ENCODE data around the gene BAHCC1.
A peak's percentile ranks its signal among the peaks of the same experiment; 100 is the strongest.

BAHCC1 gene

DNA sequence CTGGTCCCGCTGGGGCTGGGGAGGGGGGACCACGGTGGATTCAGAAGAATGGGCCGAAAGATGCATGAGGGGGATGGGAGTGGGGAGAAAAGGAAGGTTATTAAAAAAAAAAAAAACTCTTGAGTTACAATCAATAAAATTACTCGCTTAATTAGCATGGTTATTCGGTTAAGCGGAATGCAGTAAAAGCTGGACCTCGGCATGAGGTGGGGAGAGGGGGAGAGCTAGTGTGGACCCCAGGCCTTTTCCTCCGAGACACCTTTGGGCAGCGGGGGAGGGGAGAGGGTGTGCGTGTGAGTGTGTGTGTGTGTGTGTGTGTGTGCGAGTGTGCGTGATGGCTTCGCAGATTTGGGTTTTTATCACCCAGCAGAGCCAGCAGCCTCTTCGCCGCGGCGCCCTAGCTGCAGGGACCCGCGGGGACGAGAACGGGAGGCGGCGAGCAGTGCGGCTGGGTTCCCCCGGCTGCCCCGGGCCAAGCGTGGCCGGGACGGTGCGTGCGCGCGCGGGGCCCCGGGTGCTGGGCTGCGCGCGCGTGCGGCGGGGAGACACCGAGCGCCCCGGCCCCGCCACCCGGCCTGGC, 3.7 kb downstream of the BAHCC1 start:
- Histone ChIP-seq H3K9me3 (ENCODE audit: control extremely low read depth in 1 of 5, control insufficient read depth in 4 of 5, insufficient read depth in 2 of 5, low read depth in 1 of 5, low read length in 4 of 5) (no peaks in the 10 kb centered on the region), H3K4me1 (ENCODE audit: control extremely low read depth in 1 of 4, control insufficient read depth in 4 of 4, insufficient read depth in 4 of 4, low read length in 3 of 4) (peaks cover 19 to 76% (median 71%) of the 10 kb centered on the region in 4 experiments), H3K27ac (ENCODE audit: insufficient read depth in 1 of 2, low read depth in 1 of 2, low read length in 2 of 2, poor library complexity in 1 of 2, severe bottlenecking in 2 of 2) (peak overlapping the region in 1 of 2 experiments; percentile 34), H3K27me3 (replicated peaks in 2 of 5; ENCODE audit: control insufficient read depth in 4 of 5, insufficient read depth in 5 of 5, low read length in 4 of 5) (no peaks in the 10 kb centered on the region), H3K4me3 (ENCODE audit: control insufficient read depth in 1 of 7, extremely low read depth in 1 of 7, insufficient read depth in 4 of 7, low read depth in 2 of 7, low read length in 6 of 7) (peak overlapping the region; percentile 68 to 93 (median 81)), H3K36me3 (ENCODE audit: control insufficient read depth in 4 of 4, insufficient read depth in 4 of 4, low read length in 3 of 4) (peaks cover 0 to 30% (median 0%) of the 10 kb centered on the region in 4 experiments)
- ChIA-PET CTCF (interaction anchor here (0.6 to 4.6 kb wide), 4 partner anchors 12 to 81 kb away, joined by 3 to 24 read pairs (median 4); no protein-coding TSS in a partner anchor), POLR2A (interaction anchor here (6.6 kb wide), 1 partner anchor 30 kb away, joined by 57 read pairs; no protein-coding TSS in a partner anchor)
- peak in 1 of 3 donors; percentile 44 for DNase-seq
- 0% methylated on average over 2 of the region's 46 CpGs for WGBS (ENCODE audit: insufficient coverage)

DNA sequence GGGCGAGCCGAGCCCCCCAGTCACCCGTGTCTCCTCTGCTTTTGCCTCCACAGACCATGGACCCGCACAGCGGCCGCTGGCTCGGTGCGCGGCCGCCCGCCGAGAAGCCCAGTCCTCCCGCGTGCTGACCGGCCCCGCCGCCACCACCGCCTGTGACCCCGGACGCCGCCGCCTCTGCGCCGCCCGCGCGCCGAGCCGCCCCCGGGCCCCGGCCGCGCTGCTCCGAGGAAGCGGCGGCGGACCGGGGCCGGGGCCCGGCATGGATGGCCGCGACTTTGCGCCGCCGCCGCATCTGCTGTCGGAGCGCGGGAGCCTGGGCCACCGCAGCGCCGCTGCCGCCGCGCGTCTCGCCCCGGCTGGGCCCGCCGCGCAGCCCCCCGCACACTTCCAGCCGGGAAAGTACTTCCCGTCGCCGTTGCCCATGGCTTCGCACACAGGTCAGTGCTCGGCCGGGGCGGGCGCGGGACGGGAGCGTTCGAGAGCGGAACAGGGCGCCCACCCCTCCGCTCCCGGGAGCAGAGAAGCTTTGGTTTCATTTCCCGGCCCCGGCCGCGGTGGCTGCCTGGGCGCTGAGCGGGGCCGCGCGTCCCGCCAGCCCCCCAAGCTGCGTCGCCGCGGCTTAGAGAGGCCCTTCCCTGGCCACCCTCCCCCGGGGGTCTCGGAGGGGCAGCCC, 4.4 kb downstream of the BAHCC1 start:
- Histone ChIP-seq H3K36me3 (ENCODE audit: control insufficient read depth in 4 of 4, insufficient read depth in 4 of 4, low read length in 3 of 4) (peaks cover 0 to 34% (median 0%) of the 10 kb centered on the region in 4 experiments), H3K4me1 (ENCODE audit: control extremely low read depth in 1 of 4, control insufficient read depth in 4 of 4, insufficient read depth in 4 of 4, low read length in 3 of 4) (peaks cover 13 to 73% (median 64%) of the 10 kb centered on the region in 4 experiments), H3K9me3 (ENCODE audit: control extremely low read depth in 1 of 5, control insufficient read depth in 4 of 5, insufficient read depth in 2 of 5, low read depth in 1 of 5, low read length in 4 of 5) (no peaks in the 10 kb centered on the region), H3K27ac (ENCODE audit: insufficient read depth in 1 of 2, low read depth in 1 of 2, low read length in 2 of 2, poor library complexity in 1 of 2, severe bottlenecking in 2 of 2) (peak overlapping the region in 1 of 2 experiments; percentile 66), H3K27me3 (replicated peaks in 2 of 5; ENCODE audit: control insufficient read depth in 4 of 5, insufficient read depth in 5 of 5, low read length in 4 of 5) (no peaks in the 10 kb centered on the region), H3K4me3 (ENCODE audit: control insufficient read depth in 1 of 7, extremely low read depth in 1 of 7, insufficient read depth in 4 of 7, low read depth in 2 of 7, low read length in 6 of 7) (peak overlapping the region; percentile 59 to 93 (median 79))
- WGBS (ENCODE audit: insufficient coverage), result 0% methylated on average over 62 of the region's 95 CpGs
- ChIA-PET POLR2A (interaction anchor here (6.6 kb wide), 1 partner anchor 30 kb away, joined by 57 read pairs; no protein-coding TSS in a partner anchor), CTCF (interaction anchor here (0.6 to 4.6 kb wide), 3 partner anchors 11 to 31 kb away, joined by 3 to 24 read pairs (median 4); no protein-coding TSS in a partner anchor)
- DNase-seq, result peak in 1 of 3 donors; percentile 53

DNA sequence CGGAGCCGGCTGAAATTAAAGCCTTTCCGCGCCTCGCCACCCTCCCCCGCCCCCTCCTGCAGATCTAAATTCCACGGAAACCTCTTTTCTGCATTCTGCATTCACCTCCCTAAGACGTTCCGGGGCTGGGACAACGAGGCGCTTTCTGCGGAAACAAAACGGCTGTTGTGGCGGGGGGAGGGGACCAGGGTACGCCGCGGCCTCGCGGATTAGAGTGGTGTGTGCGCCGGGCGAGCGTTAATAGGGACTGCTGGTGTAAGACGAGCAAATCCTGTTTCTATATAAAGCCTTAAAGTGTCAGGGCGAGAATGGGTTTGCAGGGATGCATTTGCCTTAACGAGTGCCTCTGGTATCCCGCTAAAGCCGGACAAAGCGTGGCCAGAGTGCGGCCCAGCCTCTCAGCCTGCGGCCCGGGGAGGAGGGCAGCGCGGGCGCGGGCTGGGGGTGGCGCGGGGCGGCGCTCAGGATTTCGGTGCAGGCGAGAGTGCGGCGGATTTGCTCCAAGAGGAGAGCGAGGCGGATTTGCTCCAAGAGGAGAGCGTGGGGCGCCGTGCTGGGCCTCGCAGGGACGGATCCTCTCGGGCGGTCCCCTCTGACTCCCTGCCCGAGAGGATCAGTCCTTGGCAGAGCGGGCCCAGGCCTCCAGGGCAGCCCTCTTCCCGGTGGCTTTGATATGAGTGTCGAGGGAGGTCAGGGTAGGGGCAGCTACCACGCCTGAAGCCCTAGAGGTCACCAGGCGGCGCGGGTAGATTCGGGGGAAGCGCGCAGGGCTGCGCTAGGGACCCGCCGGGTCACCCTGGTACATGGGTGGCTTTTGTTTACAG, 5.1 kb downstream of the BAHCC1 start:
- H3K4me3 ChIP-seq (ENCODE audit: control insufficient read depth in 1 of 7, extremely low read depth in 1 of 7, insufficient read depth in 4 of 7, low read depth in 2 of 7, low read length in 6 of 7), result peak overlapping the region; percentile 59 to 93 (median 79)
- 29% methylated on average over 65 of the region's 67 CpGs for WGBS (ENCODE audit: insufficient coverage)
- H3K4me1 ChIP-seq (ENCODE audit: control extremely low read depth in 1 of 4, control insufficient read depth in 4 of 4, insufficient read depth in 4 of 4, low read length in 3 of 4), result peaks cover 11 to 74% (median 59%) of the 10 kb centered on the region in 4 experiments
- peaks cover 0 to 37% (median 0%) of the 10 kb centered on the region in 4 experiments for H3K36me3 ChIP-seq (ENCODE audit: control insufficient read depth in 4 of 4, insufficient read depth in 4 of 4, low read length in 3 of 4)
- peak overlapping the region in 1 of 2 experiments; percentile 66 for H3K27ac ChIP-seq (ENCODE audit: insufficient read depth in 1 of 2, low read depth in 1 of 2, low read length in 2 of 2, poor library complexity in 1 of 2, severe bottlenecking in 2 of 2)
- peak in 2 of 3 donors; percentile 53 to 67 for DNase-seq
- no peaks in the 10 kb centered on the region for H3K9me3 ChIP-seq (ENCODE audit: control extremely low read depth in 1 of 5, control insufficient read depth in 4 of 5, insufficient read depth in 2 of 5, low read depth in 1 of 5, low read length in 4 of 5)
- ChIA-PET POLR2A (interaction anchor here (6.6 kb wide), 1 partner anchor 29 kb away, joined by 57 read pairs; no protein-coding TSS in a partner anchor), CTCF (interaction anchor here (0.9 to 4.6 kb wide), 4 partner anchors 11 to 29 kb away, joined by 3 to 24 read pairs (median 10); no protein-coding TSS in a partner anchor)
- H3K27me3 ChIP-seq (replicated peaks in 2 of 5; ENCODE audit: control insufficient read depth in 4 of 5, insufficient read depth in 5 of 5, low read length in 4 of 5), result no peaks in the 10 kb centered on the region

DNA sequence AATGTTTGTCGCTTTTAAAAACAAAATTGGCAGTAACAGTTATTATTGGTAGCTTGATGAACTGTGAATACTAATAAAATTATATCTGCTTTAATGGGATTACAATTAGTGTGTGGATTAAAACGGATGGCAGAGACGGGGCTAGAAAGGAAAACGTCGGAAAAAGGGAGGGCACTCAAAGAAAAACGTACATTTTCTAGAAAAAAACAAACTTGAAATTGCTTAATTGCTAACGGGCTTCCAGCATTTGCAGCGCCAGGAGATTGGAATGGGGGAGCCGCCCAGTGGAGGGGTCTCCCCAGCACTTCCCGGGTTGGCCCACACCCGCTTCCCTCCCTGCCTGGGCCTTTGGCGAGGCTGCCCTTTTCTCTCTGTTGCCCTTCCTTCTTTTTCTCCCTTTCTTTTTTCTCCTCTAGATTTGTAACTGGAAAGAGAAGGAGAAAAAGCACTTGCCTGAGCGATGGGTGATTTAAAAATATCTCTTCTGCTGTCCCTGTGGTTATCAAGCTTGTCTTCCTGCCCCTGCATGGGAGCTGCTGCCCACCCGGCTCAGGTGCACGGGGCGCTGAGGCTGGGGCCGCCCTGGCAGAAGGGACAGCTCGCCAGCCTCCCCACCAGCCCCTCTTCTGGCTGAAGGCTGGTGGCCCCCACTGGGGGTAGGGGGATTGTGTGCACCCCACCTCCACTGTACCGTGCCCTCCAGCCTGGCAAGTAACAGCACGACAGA, 5.9 kb downstream of the BAHCC1 start:
- H3K9me3 ChIP-seq (ENCODE audit: control extremely low read depth in 1 of 5, control insufficient read depth in 4 of 5, insufficient read depth in 2 of 5, low read depth in 1 of 5, low read length in 4 of 5), result no peaks in the 10 kb centered on the region
- CTCF ChIA-PET, result interaction anchor here (0.9 to 2.8 kb wide), 8 partner anchors 10 to 133 kb away, joined by 3 to 10 read pairs (median 4); no protein-coding TSS in a partner anchor
- 68% methylated on average over 14 of the region's 20 CpGs for WGBS (ENCODE audit: insufficient coverage)
- H3K27ac ChIP-seq (ENCODE audit: insufficient read depth in 1 of 2, low read depth in 1 of 2, low read length in 2 of 2, poor library complexity in 1 of 2, severe bottlenecking in 2 of 2), result no peak overlapping the region
- peaks cover 11 to 77% (median 54%) of the 10 kb centered on the region in 4 experiments for H3K4me1 ChIP-seq (ENCODE audit: control extremely low read depth in 1 of 4, control insufficient read depth in 4 of 4, insufficient read depth in 4 of 4, low read length in 3 of 4)
- H3K36me3 ChIP-seq (ENCODE audit: control insufficient read depth in 4 of 4, insufficient read depth in 4 of 4, low read length in 3 of 4), result peaks cover 0 to 37% (median 0%) of the 10 kb centered on the region in 4 experiments
- POLR2A ChIA-PET, result no interaction called here
- DNase-seq, result no peak
- H3K27me3 ChIP-seq (replicated peaks in 2 of 5; ENCODE audit: control insufficient read depth in 4 of 5, insufficient read depth in 5 of 5, low read length in 4 of 5), result no peaks in the 10 kb centered on the region
- H3K4me3 ChIP-seq (ENCODE audit: control insufficient read depth in 1 of 7, extremely low read depth in 1 of 7, insufficient read depth in 4 of 7, low read depth in 2 of 7, low read length in 6 of 7), result peak overlapping the region in 3 of 7 experiments; percentile 45 to 93 (median 81)

DNA sequence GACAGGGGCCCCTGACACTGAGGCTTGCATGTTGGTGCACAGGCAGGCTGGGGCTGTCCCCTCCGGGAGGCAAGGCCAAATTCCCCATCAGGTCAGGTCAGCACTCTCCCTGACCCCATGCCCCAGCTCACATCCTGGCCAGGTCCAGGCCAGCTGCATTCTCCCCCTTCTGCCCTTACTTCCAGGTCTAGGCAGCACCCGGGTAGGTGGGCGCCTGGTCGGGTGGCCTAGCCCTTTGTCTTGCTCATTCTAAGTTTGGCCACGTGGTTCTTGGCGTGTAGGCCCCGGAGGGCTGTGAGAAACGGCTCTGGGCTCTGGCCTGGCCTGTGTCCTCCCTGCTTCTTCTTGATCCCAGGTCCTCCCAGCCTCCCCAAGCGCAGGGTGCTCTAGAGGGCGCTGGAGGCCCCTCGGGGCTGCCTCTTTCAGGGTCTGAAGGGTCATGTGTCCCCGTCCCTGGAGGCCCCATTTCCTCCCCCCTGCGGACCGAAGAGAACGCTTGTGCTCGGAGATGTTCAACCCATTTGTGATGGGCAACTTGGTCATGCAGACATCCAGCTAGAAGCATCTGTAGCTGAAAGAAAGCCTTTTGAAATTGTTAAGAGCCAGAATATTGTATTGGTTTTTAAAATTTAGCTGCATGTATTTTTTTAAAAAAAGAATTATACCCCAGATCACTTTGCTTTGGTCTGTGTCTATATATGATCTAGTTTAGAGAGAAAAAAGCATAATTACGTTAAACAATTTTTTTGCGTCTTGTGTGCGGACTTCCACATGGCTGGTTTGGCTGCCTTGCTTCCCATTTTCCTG, 6.7 kb downstream of the BAHCC1 start:
- peak; percentile 59 to 66 (median 64) for DNase-seq
- CTCF ChIA-PET, result interaction anchor here (0.8 to 2.8 kb wide), 13 partner anchors 9 to 132 kb away, joined by 3 to 10 read pairs (median 4); no protein-coding TSS in a partner anchor

More for the DNA sequence above, 6.7 kb downstream of the BAHCC1 start:
- Histone ChIP-seq H3K27ac (ENCODE audit: insufficient read depth in 1 of 2, low read depth in 1 of 2, low read length in 2 of 2, poor library complexity in 1 of 2, severe bottlenecking in 2 of 2) (no peak overlapping the region), H3K4me1 (ENCODE audit: control extremely low read depth in 1 of 4, control insufficient read depth in 4 of 4, insufficient read depth in 4 of 4, low read length in 3 of 4) (peaks cover 11 to 80% (median 49%) of the 10 kb centered on the region in 4 experiments), H3K36me3 (ENCODE audit: control insufficient read depth in 4 of 4, insufficient read depth in 4 of 4, low read length in 3 of 4) (peaks cover 0 to 37% (median 0%) of the 10 kb centered on the region in 4 experiments), H3K4me3 (ENCODE audit: control insufficient read depth in 1 of 7, extremely low read depth in 1 of 7, insufficient read depth in 4 of 7, low read depth in 2 of 7, low read length in 6 of 7) (peak overlapping the region in 4 of 7 experiments; percentile 10 to 93 (median 39)), H3K9me3 (ENCODE audit: control extremely low read depth in 1 of 5, control insufficient read depth in 4 of 5, insufficient read depth in 2 of 5, low read depth in 1 of 5, low read length in 4 of 5) (no peaks in the 10 kb centered on the region), H3K27me3 (replicated peaks in 2 of 5; ENCODE audit: control insufficient read depth in 4 of 5, insufficient read depth in 5 of 5, low read length in 4 of 5) (no peaks in the 10 kb centered on the region)
- POLR2A ChIA-PET, result interaction anchor here (0.9 kb wide), 1 partner anchor 21 kb away, joined by 3 read pairs; no protein-coding TSS in a partner anchor
- WGBS (ENCODE audit: insufficient coverage), result 40% methylated on average over 15 of the region's 19 CpGs

All from common myeloid progenitor, CD34-positive (primary cell).